ENCODE results near the gene FETUB.
A peak's percentile ranks its signal among the peaks of the same experiment; 100 is the strongest.

Gene FETUB

GRCh38 chr3:186605078-186605477, 35.1 kb upstream of the FETUB start (continued):
- TF ChIP-seq ZNF248 (tag by site-specific recombination; IDR thresholded peaks at IDR 0.05), result no peak

GRCh38 chr3:186605561-186606545, 34.3 kb upstream of the FETUB start:
- TF ChIP-seq ZBTB48 (tag by site-specific recombination; IDR thresholded peaks at IDR 0.05) (no peak), ZNF677 (tag by site-specific recombination; IDR thresholded peaks at IDR 0.05) (0 out of 2 replicates have a peak, but pooled peaks have one; percentile 48)
- H3K27ac ChIP-seq (ENCODE audit: extremely low read depth, low read depth, low read length), result no peak overlapping the region
- POLR2A ChIA-PET, result no interaction called here
- no peak overlapping the region for H3K4me3 ChIP-seq (ENCODE audit: low read depth, low read length)
- H3K36me3 ChIP-seq (ENCODE audit: control insufficient read depth in 2 of 2, insufficient read depth in 1 of 2, low read length in 2 of 2), result no peaks in the 10 kb centered on the region
- CTCF ChIA-PET, result interaction anchor here (2.6 kb wide), 1 partner anchor 9 kb away, joined by 14 read pairs; no protein-coding TSS in a partner anchor
- H3K4me1 ChIP-seq (ENCODE audit: control insufficient read depth, insufficient read depth, low read length), result no peaks in the 10 kb centered on the region
- H3K9me3 ChIP-seq (ENCODE audit: control insufficient read depth, insufficient read depth, low read depth, low read length), result no peaks in the 10 kb centered on the region

- no peaks in the 10 kb centered on the region for H3K9me3 ChIP-seq (ENCODE audit: control insufficient read depth, insufficient read depth, low read depth, low read length)
- no peaks in the 10 kb centered on the region for H3K4me1 ChIP-seq (ENCODE audit: control insufficient read depth, insufficient read depth, low read length)
- no peak for TF ChIP-seq ZNF621 (tag by site-specific recombination; IDR thresholded peaks at IDR 0.05)
- no peak for TF ChIP-seq SP7 (tag by site-specific recombination; IDR thresholded peaks at IDR 0.05)
- TF ChIP-seq ZNF16 (tag by site-specific recombination; IDR thresholded peaks at IDR 0.05; ENCODE audit: low read depth), result no peak
- TF ChIP-seq ZNF785 (tag by site-specific recombination; IDR thresholded peaks at IDR 0.05), result no peak
- no peak for TF ChIP-seq ZNF747 (tag by site-specific recombination; IDR thresholded peaks at IDR 0.05)
- TF ChIP-seq ZNF701 (tag by site-specific recombination; IDR thresholded peaks at IDR 0.05), result no peak
- TF ChIP-seq ZSCAN16 (tag by site-specific recombination; IDR thresholded peaks at IDR 0.05), result no peak
- no peak for TF ChIP-seq ZNF610 (tag by site-specific recombination; IDR thresholded peaks at IDR 0.05; ENCODE audit: borderline replicate concordance)
- no peak for TF ChIP-seq ZNF266 (tag by site-specific recombination; IDR thresholded peaks at IDR 0.05; ENCODE audit: low read depth)
- TF ChIP-seq ZNF544 (tag by site-specific recombination; IDR thresholded peaks at IDR 0.05), result no peak
- TF ChIP-seq ZBTB1 (tag by site-specific recombination; IDR thresholded peaks at IDR 0.05), result no peak
- H3K27ac ChIP-seq (ENCODE audit: extremely low read depth, low read depth, low read length), result no peak overlapping the region
- ChIA-PET POLR2A (no interaction called here), CTCF (interaction anchor here (0.9 to 2.8 kb wide), 3 partner anchors 8 to 620 kb away, joined by 3 to 11 read pairs (median 3); no protein-coding TSS in a partner anchor)
- no peaks in the 10 kb centered on the region for H3K36me3 ChIP-seq (ENCODE audit: control insufficient read depth in 2 of 2, insufficient read depth in 1 of 2, low read length in 2 of 2)
- no peak overlapping the region for H3K4me3 ChIP-seq (ENCODE audit: low read depth, low read length)
These were observed 31.5 kb upstream of the FETUB start for GRCh38 chr3:186608624-186609215.

GRCh38 chr3:186609247-186609868, 30.8 kb upstream of the FETUB start:
- Histone ChIP-seq H3K9me3 (ENCODE audit: control insufficient read depth, insufficient read depth, low read depth, low read length) (no peaks in the 10 kb centered on the region), H3K36me3 (ENCODE audit: control insufficient read depth in 2 of 2, insufficient read depth in 1 of 2, low read length in 2 of 2) (no peaks in the 10 kb centered on the region), H3K27ac (ENCODE audit: extremely low read depth, low read depth, low read length) (no peak overlapping the region), H3K4me3 (ENCODE audit: low read depth, low read length) (no peak overlapping the region), H3K4me1 (ENCODE audit: control insufficient read depth, insufficient read depth, low read length) (no peaks in the 10 kb centered on the region)
- ChIA-PET POLR2A (no interaction called here), CTCF (interaction anchor here (0.9 to 2.8 kb wide), 6 partner anchors 7 to 621 kb away, joined by 3 to 11 read pairs (median 4); no protein-coding TSS in a partner anchor)
- no peak for TF ChIP-seq ZNF311 (tag by site-specific recombination; IDR thresholded peaks at IDR 0.05; ENCODE audit: borderline replicate concordance)
- TF ChIP-seq ZNF600 (tag by site-specific recombination; IDR thresholded peaks at IDR 0.05), result no peak
- no peak for TF ChIP-seq ZNF26 (tag by site-specific recombination; IDR thresholded peaks at IDR 0.05)
- 0 out of 2 replicates have a peak, but pooled peaks have one; percentile 7 for TF ChIP-seq ZNF654 (tag by site-specific recombination; IDR thresholded peaks at IDR 0.05; ENCODE audit: low read depth)
- no peak for TF ChIP-seq ZNF510 (tag by site-specific recombination; IDR thresholded peaks at IDR 0.05; ENCODE audit: insufficient replicate concordance)
- TF ChIP-seq ZNF624 (tag by site-specific recombination; IDR thresholded peaks at IDR 0.05), result no peak
- no peak for TF ChIP-seq BCL11A (tag by site-specific recombination; IDR thresholded peaks at IDR 0.05; ENCODE audit: low read depth)
- no peak for TF ChIP-seq SP2 (tag by site-specific recombination; IDR thresholded peaks at IDR 0.05)
